Peyer's patch (tissue), 4 donors: ENCODE measurements around the gene RTN4RL1. TPM values are rescaled to one million over a fixed set of nuclear protein-coding genes. Genes with fewer than 3 reads are reported as not detected.
A peak's percentile ranks its signal among the peaks of the same experiment; 100 is the strongest.

Experiments
- DNase-seq, 3 donors: peaks; one replicate each; pipeline ENCODE4 v3.0.0-alpha.2; 2017 to 2019
- H3K27ac ChIP-seq, 4 donors: fragments of 200-600 bp; sonication (generic); one replicate each; pipeline ENCODE4 v1.5.1; 2016 to 2019
- H3K27me3 ChIP-seq, 2 donors: fragments of 200-600 bp; sonication (generic); one replicate each; pipeline ENCODE4 v1.5.1; 2019
- H3K36me3 ChIP-seq, 3 donors: fragments of 200-600 bp; sonication (generic); one replicate each; pipeline ENCODE4 v1.5.1; 2016 to 2019
- H3K4me1 ChIP-seq, 4 donors: fragments of 200-600 bp; sonication (generic); one replicate each; pipeline ENCODE4 v1.5.1; 2016 to 2019
- H3K4me3 ChIP-seq, 4 donors: fragments of 200-600 bp; sonication (generic); 1 replicate in 3 of 4; 2 replicates in 1 of 4; pipeline ENCODE4 v1.5.1; 2016 to 2019; ENCODE audit warnings: mild to moderate bottlenecking in 1 of 4
- H3K9me3 ChIP-seq, 4 donors: fragments of 200-600 bp; sonication (generic); one replicate each; pipeline ENCODE4 v1.5.1; 2016 to 2019; ENCODE audit warnings: mild to moderate bottlenecking in 1 of 4
- CTCF ChIP-seq, 6 experiments: fragments of 450-650 bp in 4 of 6; fragments of 200-600 bp in 2 of 6; sonication (generic) in 1 of 6; IDR thresholded peaks; one replicate each; pipeline ENCODE4 v1.5.1; 2017 to 2019; ENCODE audit warnings: antibody characterized with exemption in 6 of 6, mild to moderate bottlenecking in 3 of 6, moderate library complexity in 1 of 6
- POLR2A ChIP-seq, 2 donors: fragments of 450-650 bp; IDR thresholded peaks; one replicate each; pipeline ENCODE4 v1.5.1; 2017; ENCODE audit warnings: antibody characterized with exemption in 2 of 2, mild to moderate bottlenecking in 2 of 2, moderate library complexity in 2 of 2
- total RNA-seq, 4 donors: library from RNA; depleted of rRNA; stranded (reverse); fragments of >200 nt; gene quantifications; one replicate each; pipeline ENCODE4 v1.1.0, GENCODE V29; 2016

The RTN4RL1 gene
- total RNA-seq, 4 donors from 2014 or later, result not detected

DNA sequence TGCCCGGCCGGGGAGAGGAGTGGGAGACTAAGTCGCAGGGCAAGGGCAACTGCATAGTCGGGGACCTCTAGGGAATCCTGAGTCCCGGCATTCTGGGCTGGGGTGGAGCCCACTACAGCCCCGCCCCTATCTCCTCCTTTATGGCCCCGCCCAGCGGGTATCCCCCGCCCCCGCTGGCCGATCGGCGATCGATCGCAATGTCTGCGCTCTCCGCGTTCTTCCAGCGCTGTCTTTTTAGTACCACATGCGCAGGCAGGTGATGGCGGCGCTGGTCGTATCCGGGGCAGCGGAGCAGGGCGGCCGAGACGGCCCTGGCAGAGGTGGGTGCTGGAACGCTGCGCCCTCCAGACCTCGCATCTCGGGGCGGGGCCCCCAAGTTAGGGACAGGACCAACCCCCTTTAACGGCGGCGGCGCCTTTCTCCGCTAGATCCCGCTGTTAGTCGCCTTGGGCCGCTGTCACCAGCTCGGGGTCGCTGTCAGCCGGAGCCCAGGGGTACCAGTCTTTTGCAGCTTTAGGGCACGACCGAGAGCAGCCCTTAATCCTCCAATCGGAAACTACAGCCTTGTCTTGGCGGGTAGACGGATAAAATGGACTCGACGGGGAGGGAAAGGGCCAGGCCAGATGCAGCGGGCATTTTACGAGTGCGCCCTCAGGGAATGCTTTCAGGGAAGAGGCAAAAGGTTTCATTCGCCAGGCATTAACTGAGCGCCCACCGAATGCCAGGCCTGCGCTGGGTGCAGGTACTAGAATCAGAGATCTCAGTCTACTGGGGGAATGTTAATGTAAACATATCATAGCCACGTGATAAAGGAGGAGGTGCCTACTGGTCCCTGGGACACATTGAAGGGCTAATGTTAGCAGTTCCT, 5.0 kb upstream of the RTN4RL1 start, which contains the start of gene DPH1:
TSS of gene DPH1 (plus strand) at position 243 of the 868 bp plus-strand sequence. CDS start at position 260, 17 bp downstream.
- H3K27ac ChIP-seq, result peak within 1 kb of the TSS; percentile 8 to 80 (median 52)
- peaks cover 0 to 8% of the 10 kb centered on the region in 2 donors for H3K27me3 ChIP-seq
- TF ChIP-seq POLR2A (IDR thresholded peaks at IDR 0.05) (peak in 1 of 2 donors; percentile 29), CTCF (IDR thresholded peaks at IDR 0.05) (peak in 2 of 6 experiments; percentile 22 to 24)
- H3K4me1 ChIP-seq, result peaks cover 4 to 24% (median 14%) of the 10 kb centered on the region in 4 donors
- DNase-seq, result peak; percentile 82 to 92 (median 89)
- no peaks in the 10 kb centered on the region for H3K9me3 ChIP-seq
- peak within 1 kb of the TSS; percentile 84 to 96 (median 88) for H3K4me3 ChIP-seq
- H3K36me3 ChIP-seq, result peaks cover 0 to 7% (median 0%) of the 10 kb centered on the region in 3 donors

DNA sequence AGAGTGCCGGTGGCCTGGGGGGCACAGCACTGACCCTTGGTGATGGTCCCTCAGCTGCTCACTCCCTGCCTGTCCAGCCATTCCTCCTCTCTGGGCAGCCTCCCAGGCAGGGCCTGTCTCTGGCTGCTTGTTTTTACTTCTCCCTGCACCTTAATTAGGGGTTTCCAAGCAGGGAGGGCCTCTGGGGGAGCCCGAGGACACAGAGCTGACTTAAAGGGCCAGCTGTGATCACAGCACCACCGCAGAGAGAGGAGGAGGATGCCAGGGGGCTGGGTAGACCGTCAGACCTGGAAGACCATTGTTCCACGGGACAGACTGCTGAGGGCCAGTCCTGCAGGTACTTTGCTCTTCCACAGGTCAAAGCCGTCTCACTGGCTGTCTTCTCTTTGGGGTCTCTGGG, 3.6 kb upstream of the RTN4RL1 start:
- Histone ChIP-seq H3K27ac (no peak overlapping the region), H3K36me3 (peaks cover 0 to 3% (median 0%) of the 10 kb centered on the region in 3 donors), H3K27me3 (peaks cover 0 to 21% of the 10 kb centered on the region in 2 donors), H3K4me3 (no peak overlapping the region), H3K9me3 (no peaks in the 10 kb centered on the region), H3K4me1 (peaks cover 4 to 38% (median 26%) of the 10 kb centered on the region in 4 donors)
- no peak for DNase-seq
- TF ChIP-seq POLR2A (IDR thresholded peaks at IDR 0.05) (no peak), CTCF (IDR thresholded peaks at IDR 0.05) (no peak)

DNA sequence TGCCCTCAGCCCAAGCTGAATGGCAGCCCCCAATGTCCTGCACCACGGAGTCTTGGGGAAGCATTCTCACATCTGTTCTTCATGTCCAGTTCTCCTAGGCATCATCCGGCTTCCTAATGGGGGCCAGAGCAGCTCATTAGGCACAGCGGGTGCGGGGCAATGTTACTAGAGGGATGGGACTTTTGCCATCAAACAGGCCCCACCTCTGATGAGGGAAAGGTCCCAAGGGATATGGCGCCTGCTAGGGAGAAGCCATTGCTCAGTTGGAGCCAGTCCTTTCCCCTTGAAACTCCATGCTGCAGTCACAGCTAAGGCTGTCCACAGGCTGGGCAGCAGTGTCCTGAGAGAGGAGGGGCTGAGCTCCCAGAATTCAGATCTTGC, 3.1 kb upstream of the RTN4RL1 start:
- no peak for TF ChIP-seq POLR2A (IDR thresholded peaks at IDR 0.05)
- TF ChIP-seq CTCF (IDR thresholded peaks at IDR 0.05), result no peak
- H3K27ac ChIP-seq, result no peak overlapping the region
- no peak overlapping the region for H3K4me3 ChIP-seq
- peaks cover 0 to 23% of the 10 kb centered on the region in 2 donors for H3K27me3 ChIP-seq
- no peaks in the 10 kb centered on the region for H3K36me3 ChIP-seq
- no peak for DNase-seq
- no peaks in the 10 kb centered on the region for H3K9me3 ChIP-seq
- peaks cover 4 to 43% (median 29%) of the 10 kb centered on the region in 4 donors for H3K4me1 ChIP-seq

GRCh38 chr17:2027528-2028233, 2.5 kb upstream of the RTN4RL1 start:
- Histone ChIP-seq H3K9me3 (no peaks in the 10 kb centered on the region), H3K4me1 (peaks cover 4 to 46% (median 31%) of the 10 kb centered on the region in 4 donors), H3K4me3 (no peak overlapping the region), H3K27me3 (peaks cover 0 to 23% of the 10 kb centered on the region in 2 donors), H3K27ac (no peak overlapping the region), H3K36me3 (no peaks in the 10 kb centered on the region)
- no peak for TF ChIP-seq POLR2A (IDR thresholded peaks at IDR 0.05)
- TF ChIP-seq CTCF (IDR thresholded peaks at IDR 0.05), result no peak
- no peak for DNase-seq

DNA sequence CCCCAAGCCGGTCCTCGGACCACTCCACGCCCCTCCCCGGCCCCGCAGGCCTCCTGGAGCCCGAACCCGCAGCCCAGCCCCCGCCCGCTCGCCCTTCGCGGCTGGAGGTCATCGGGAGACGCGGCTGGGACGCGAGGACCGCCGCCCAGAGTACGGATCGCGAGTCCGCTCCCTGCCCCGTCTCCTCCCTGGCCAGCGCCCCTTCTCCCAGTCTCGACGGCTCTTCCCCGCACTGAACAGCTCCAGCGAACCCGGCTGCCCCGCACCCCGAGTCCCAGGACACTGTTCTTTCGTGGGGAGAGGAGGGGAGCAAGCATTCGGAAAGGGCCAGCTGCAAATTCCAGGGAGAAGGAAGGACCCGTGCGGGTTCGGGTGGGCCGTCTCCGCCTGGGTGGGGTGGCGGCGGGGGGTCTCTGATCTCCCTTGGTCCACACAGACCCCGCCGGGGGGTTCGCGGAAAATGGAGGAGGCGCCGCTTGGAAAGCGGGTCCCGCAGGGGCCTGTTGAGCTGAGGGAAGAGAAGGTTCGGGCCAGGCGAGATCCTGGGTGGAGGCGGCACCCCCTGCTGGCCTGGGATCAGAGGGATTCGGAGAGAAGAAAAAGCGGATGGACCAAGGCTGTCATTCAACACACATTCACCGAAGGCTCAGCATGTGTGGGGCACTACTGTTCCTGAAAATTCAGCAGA, 632 bp upstream of the RTN4RL1 start:
- no peaks in the 10 kb centered on the region for H3K9me3 ChIP-seq
- H3K4me3 ChIP-seq, result peak overlapping the region; percentile 33 to 63 (median 60)
- peaks cover 0 to 23% of the 10 kb centered on the region in 2 donors for H3K27me3 ChIP-seq
- TF ChIP-seq CTCF (IDR thresholded peaks at IDR 0.05) (peak in 4 of 6 experiments; percentile 34 to 67 (median 64)), POLR2A (IDR thresholded peaks at IDR 0.05) (no peak)
- H3K27ac ChIP-seq, result no peak overlapping the region
- H3K4me1 ChIP-seq, result peaks cover 1 to 40% (median 27%) of the 10 kb centered on the region in 4 donors
- no peaks in the 10 kb centered on the region for H3K36me3 ChIP-seq
- peak in 2 of 3 donors; percentile 80 to 81 for DNase-seq
